SJSA1 (cell line): ENCODE data around the gene ACAP1. TPM values are rescaled to one million over a fixed set of nuclear protein-coding genes. Genes with fewer than 3 reads are reported as not detected.
"Not testable (repeated sequence)": the region's sequence is repeated elsewhere in the genome, so short reads cannot be mapped to it uniquely, and the experiment has no call there.

Experiments
- DNase-seq, 2 experiments: peaks; one replicate each; pipeline ENCODE4 v3.0.0-alpha.2; 2015 to 2020; ENCODE audit warnings: low spot score in 2 of 2, low read depth in 1 of 2
- H3K27ac ChIP-seq: fragments of 250-450 bp; sonication (Bioruptor Pico); 2 replicates; pipeline ENCODE4 v1.5.1; 2020; ENCODE audit warnings: mild to moderate bottlenecking, moderate library complexity
- H3K27me3 ChIP-seq: fragments of 250-450 bp; sonication (Bioruptor Pico); replicated peaks from 2 replicates; pipeline ENCODE4 v1.5.1; 2020; ENCODE audit warnings: mild to moderate bottlenecking, moderate library complexity
- H3K36me3 ChIP-seq: fragments of 250-450 bp; sonication (Bioruptor Pico); 2 replicates; pipeline ENCODE4 v1.5.1; 2020; ENCODE audit warnings: mild to moderate bottlenecking
- H3K4me1 ChIP-seq: fragments of 250-450 bp; sonication (Bioruptor Pico); replicated peaks from 2 replicates; pipeline ENCODE4 v1.6.1; 2021; ENCODE audit warnings: mild to moderate bottlenecking
- H3K4me3 ChIP-seq: fragments of 250-450 bp; sonication (Bioruptor Pico); 2 replicates; pipeline ENCODE4 v1.5.1; 2020; ENCODE audit warnings: mild to moderate bottlenecking
- H3K9me3 ChIP-seq: fragments of 250-450 bp; sonication (Bioruptor Pico); replicated peaks from 2 replicates; pipeline ENCODE4 v1.5.1; 2020; ENCODE audit warnings: mild to moderate bottlenecking
- total RNA-seq: library from RNA; depleted of rRNA; stranded (reverse); fragments of >200 nt; shearing (Covaris generic); gene quantifications from 2 replicates; pipeline ENCODE4 v1.2.3, GENCODE V29; 2014

Gene ACAP1
- total RNA-seq, 1 experiment from 2014 or later, result not detected

GRCh38 chr17:7348478-7349242 is 12.3 kb downstream of the ACAP1 start:
- Histone ChIP-seq H3K27ac (no peak overlapping the region), H3K36me3 (peaks cover 4% of the 10 kb centered on the region), H3K4me1 (peaks cover 30% of the 10 kb centered on the region), H3K9me3 (no peaks in the 10 kb centered on the region), H3K27me3 (peaks cover 12% of the 10 kb centered on the region), H3K4me3 (no peak overlapping the region)
- DNase-seq, result no peak

GRCh38 chr17:7351665-7352502 is 15.6 kb downstream of the ACAP1 start, which contains the start of gene KCTD11:
Gene KCTD11 (plus strand): TSS chr17:7352162.
- H3K27ac ChIP-seq, result peak within 1 kb of the TSS; percentile 92
- no peaks in the 10 kb centered on the region for H3K9me3 ChIP-seq
- H3K4me1 ChIP-seq, result peaks cover 39% of the 10 kb centered on the region
- H3K36me3 ChIP-seq, result peaks cover 4% of the 10 kb centered on the region
- peak within 1 kb of the TSS; percentile 77 for H3K4me3 ChIP-seq
- H3K27me3 ChIP-seq, result no peaks in the 10 kb centered on the region
- DNase-seq, result peak; percentile 93 to 97

- no peak for DNase-seq
- Histone ChIP-seq H3K4me1 (peaks cover 39% of the 10 kb centered on the region), H3K9me3 (no peaks in the 10 kb centered on the region), H3K36me3 (peaks cover 4% of the 10 kb centered on the region), H3K4me3 (peak overlapping the region; percentile 77), H3K27me3 (no peaks in the 10 kb centered on the region), H3K27ac (peak overlapping the region; percentile 92)
These were observed 16.2 kb downstream of the ACAP1 start for GRCh38 chr17:7352503-7352889.

- peak overlapping the region; percentile 77 for H3K4me3 ChIP-seq
- no peaks in the 10 kb centered on the region for H3K9me3 ChIP-seq
- H3K27me3 ChIP-seq, result no peaks in the 10 kb centered on the region
- peaks cover 39% of the 10 kb centered on the region for H3K4me1 ChIP-seq
- no peak for DNase-seq
- no peak overlapping the region for H3K27ac ChIP-seq
- H3K36me3 ChIP-seq, result peaks cover 4% of the 10 kb centered on the region
These were observed 16.7 kb downstream of the ACAP1 start for GRCh38 chr17:7352910-7353635.

GRCh38 chr17:7354262-7354843 is 18.0 kb downstream of the ACAP1 start:
- peaks cover 39% of the 10 kb centered on the region for H3K4me1 ChIP-seq
- peaks cover 4% of the 10 kb centered on the region for H3K36me3 ChIP-seq
- H3K27ac ChIP-seq, result no peak overlapping the region
- H3K27me3 ChIP-seq, result no peaks in the 10 kb centered on the region
- no peak for DNase-seq
- no peaks in the 10 kb centered on the region for H3K9me3 ChIP-seq
- H3K4me3 ChIP-seq, result no peak overlapping the region

- Histone ChIP-seq H3K4me3 (no peak within 1 kb of the TSS), H3K4me1 (peaks cover 32% of the 10 kb centered on the region), H3K36me3 (peaks cover 4% of the 10 kb centered on the region), H3K27ac (no peak within 1 kb of the TSS), H3K27me3 (no peaks in the 10 kb centered on the region), H3K9me3 (no peaks in the 10 kb centered on the region)
- no peak for DNase-seq
These were observed 18.7 kb downstream of the ACAP1 start, which contains the start of gene TMEM95 for GRCh38 chr17:7355053-7355452. Gene TMEM95 (plus strand): TSS chr17:7355156. CDS start chr17:7355205, 49 bp downstream.

GRCh38 chr17:7355573-7355972 is 19.2 kb downstream of the ACAP1 start:
- Histone ChIP-seq H3K27me3 (no peaks in the 10 kb centered on the region), H3K4me1 (peaks cover 29% of the 10 kb centered on the region), H3K27ac (no peak overlapping the region), H3K36me3 (peaks cover 4% of the 10 kb centered on the region), H3K4me3 (no peak overlapping the region), H3K9me3 (no peaks in the 10 kb centered on the region)
- no peak for DNase-seq

GRCh38 chr17:7356072-7356549 is 19.8 kb downstream of the ACAP1 start:
- Histone ChIP-seq H3K27ac (no peak overlapping the region), H3K4me1 (peaks cover 23% of the 10 kb centered on the region), H3K4me3 (no peak overlapping the region), H3K9me3 (no peaks in the 10 kb centered on the region), H3K36me3 (peaks cover 3% of the 10 kb centered on the region), H3K27me3 (no peaks in the 10 kb centered on the region)
- peak; percentile 59 to 71 for DNase-seq

GRCh38 chr17:7356756-7357155 is 20.4 kb downstream of the ACAP1 start:
- no peak overlapping the region for H3K4me3 ChIP-seq
- H3K4me1 ChIP-seq, result peaks cover 20% of the 10 kb centered on the region
- H3K27ac ChIP-seq, result no peak overlapping the region
- no peaks in the 10 kb centered on the region for H3K9me3 ChIP-seq
- no peaks in the 10 kb centered on the region for H3K27me3 ChIP-seq
- no peaks in the 10 kb centered on the region for H3K36me3 ChIP-seq
- DNase-seq, result no peak

- Histone ChIP-seq H3K27me3 (no peaks in the 10 kb centered on the region), H3K9me3 (no peaks in the 10 kb centered on the region), H3K4me1 (peaks cover 18% of the 10 kb centered on the region), H3K27ac (no peak overlapping the region), H3K4me3 (no peak overlapping the region), H3K36me3 (no peaks in the 10 kb centered on the region)
- no peak for DNase-seq
These were observed 21.1 kb downstream of the ACAP1 start for GRCh38 chr17:7357381-7357780.

- Histone ChIP-seq H3K9me3 (no peaks in the 10 kb centered on the region), H3K4me3 (no peak overlapping the region), H3K4me1 (no peaks in the 10 kb centered on the region), H3K36me3 (no peaks in the 10 kb centered on the region), H3K27ac (no peak overlapping the region), H3K27me3 (no peaks in the 10 kb centered on the region)
- DNase-seq, result no peak
These were observed 25.6 kb downstream of the ACAP1 start for GRCh38 chr17:7361906-7362305.

GRCh38 chr17:7363311-7363710 is 27.0 kb downstream of the ACAP1 start:
- DNase-seq, result no peak
- H3K27ac ChIP-seq, result no peak overlapping the region
- no peaks in the 10 kb centered on the region for H3K9me3 ChIP-seq
- no peaks in the 10 kb centered on the region for H3K36me3 ChIP-seq
- no peak overlapping the region for H3K4me3 ChIP-seq
- H3K27me3 ChIP-seq, result no peaks in the 10 kb centered on the region
- H3K4me1 ChIP-seq, result no peaks in the 10 kb centered on the region

GRCh38 chr17:7365963-7366362 is 29.6 kb downstream of the ACAP1 start:
- not testable (repeated sequence) for H3K4me3 ChIP-seq, DNase-seq, H3K4me1 ChIP-seq, H3K27ac ChIP-seq, H3K27me3 ChIP-seq, H3K9me3 ChIP-seq, H3K36me3 ChIP-seq
